Stomach (tissue), 4 donors: ENCODE measurements around the gene FOXP3.

ENCODE experiments used
- POLR2A ChIP-seq, 4 donors: fragments of 450-650 bp; IDR thresholded peaks; one replicate each; pipeline ENCODE4 v1.6.1; 2016; ENCODE audit warnings: antibody characterized with exemption in 4 of 4, control low read depth in 2 of 4, mild to moderate bottlenecking in 1 of 4, moderate library complexity in 1 of 4
- POLR2AphosphoS5 ChIP-seq, 3 donors: sonication (generic); formaldehyde crosslinking; IDR thresholded peaks; one replicate each; pipeline ENCODE4 v1.6.1; 2016; ENCODE audit warnings: antibody characterized with exemption in 3 of 3
- TF ChIP-seq, protein P1 (sequence below), 7 experiments: fragments of 450-650 bp in 4 of 7; fragments of 200-600 bp in 3 of 7; sonication (generic) in 3 of 7; IDR thresholded peaks; one replicate each; pipeline ENCODE4 v1.5.1; 2016 to 2019; ENCODE audit warnings: antibody characterized with exemption in 7 of 7, control low read depth in 2 of 7, mild to moderate bottlenecking in 1 of 7

DNA sequence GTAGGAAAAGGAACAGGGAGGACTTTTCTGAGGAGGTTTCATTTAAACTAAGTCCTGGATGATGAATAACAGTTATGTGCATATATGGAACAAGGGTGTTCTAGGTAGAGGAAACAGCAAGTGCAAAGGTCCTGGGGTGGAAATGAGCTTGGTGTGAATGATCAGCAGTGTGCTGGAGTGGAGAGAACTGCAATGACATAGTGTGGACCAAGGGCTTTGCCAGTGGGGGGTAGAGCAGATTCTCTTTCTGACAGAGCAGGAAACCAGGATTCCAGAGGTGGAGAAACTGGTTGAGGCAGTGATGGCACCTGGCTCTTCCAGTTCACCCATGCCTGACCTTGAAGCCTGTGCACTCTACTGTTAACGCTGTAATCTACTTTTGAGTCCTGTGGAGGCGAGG is 6.8 kb upstream of the FOXP3 start:
- TF ChIP-seq POLR2A (IDR thresholded peaks at IDR 0.05) (no peak), POLR2AphosphoS5 (IDR thresholded peaks at IDR 0.05) (no peak)
- TF ChIP-seq, protein P1, sequence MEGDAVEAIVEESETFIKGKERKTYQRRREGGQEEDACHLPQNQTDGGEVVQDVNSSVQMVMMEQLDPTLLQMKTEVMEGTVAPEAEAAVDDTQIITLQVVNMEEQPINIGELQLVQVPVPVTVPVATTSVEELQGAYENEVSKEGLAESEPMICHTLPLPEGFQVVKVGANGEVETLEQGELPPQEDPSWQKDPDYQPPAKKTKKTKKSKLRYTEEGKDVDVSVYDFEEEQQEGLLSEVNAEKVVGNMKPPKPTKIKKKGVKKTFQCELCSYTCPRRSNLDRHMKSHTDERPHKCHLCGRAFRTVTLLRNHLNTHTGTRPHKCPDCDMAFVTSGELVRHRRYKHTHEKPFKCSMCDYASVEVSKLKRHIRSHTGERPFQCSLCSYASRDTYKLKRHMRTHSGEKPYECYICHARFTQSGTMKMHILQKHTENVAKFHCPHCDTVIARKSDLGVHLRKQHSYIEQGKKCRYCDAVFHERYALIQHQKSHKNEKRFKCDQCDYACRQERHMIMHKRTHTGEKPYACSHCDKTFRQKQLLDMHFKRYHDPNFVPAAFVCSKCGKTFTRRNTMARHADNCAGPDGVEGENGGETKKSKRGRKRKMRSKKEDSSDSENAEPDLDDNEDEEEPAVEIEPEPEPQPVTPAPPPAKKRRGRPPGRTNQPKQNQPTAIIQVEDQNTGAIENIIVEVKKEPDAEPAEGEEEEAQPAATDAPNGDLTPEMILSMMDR (IDR thresholded peaks at IDR 0.05) = no peak
